T-helper 22 cell (primary cell): Measurements from ENCODE around the gene ARPP21.

Source experiments
- DNase-seq: peaks from one replicate; pipeline ENCODE4 v3.0.0-alpha.2; 2020; ENCODE audit warnings: low read depth

ARPP21 gene

GRCh38 chr3:35641920-35642527 lies 2.7 kb downstream of the ARPP21 start:
- DNase-seq = no peak

DNA sequence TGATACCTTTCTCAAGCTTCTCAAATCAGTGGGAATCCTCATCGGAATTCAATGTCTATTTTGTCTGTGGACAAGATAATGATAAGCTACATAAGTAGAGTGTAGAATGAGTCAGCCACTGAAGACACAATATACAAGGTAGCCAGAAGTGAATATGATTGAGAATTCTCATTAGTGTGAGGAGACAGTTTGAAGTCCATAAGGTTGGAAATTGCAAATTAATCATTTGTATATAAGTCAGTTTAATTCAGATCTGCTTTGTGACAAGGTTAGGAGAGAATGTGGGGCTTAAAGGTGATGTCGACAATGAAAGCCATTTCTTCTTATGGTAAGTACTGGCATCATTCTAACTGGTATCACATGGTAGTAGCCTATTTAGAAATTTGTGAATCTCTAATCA lies 4.2 kb downstream of the ARPP21 start:
- DNase-seq = no peak

- no peak for DNase-seq
Measured at GRCh38 chr3:35644451-35644850, 5.1 kb downstream of the ARPP21 start.

DNA sequence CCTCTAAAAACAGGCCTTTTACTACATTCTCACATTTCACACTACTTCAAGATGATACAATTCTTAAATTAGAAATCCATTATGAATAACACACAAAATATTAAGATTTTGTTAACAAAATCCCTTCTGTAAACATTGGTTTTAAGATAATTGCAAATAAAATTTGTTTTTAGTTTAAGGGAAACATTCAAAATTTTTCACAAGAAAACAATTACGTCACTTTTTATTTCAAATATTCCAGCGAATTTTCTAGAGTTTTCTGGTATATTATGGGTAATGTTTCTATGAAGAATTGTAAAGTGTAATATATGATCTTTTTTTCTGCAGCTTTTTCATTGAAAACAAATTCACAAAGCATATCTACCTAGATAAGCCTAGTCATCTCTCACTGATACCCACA lies 5.9 kb downstream of the ARPP21 start:
- DNase-seq = no peak

DNA sequence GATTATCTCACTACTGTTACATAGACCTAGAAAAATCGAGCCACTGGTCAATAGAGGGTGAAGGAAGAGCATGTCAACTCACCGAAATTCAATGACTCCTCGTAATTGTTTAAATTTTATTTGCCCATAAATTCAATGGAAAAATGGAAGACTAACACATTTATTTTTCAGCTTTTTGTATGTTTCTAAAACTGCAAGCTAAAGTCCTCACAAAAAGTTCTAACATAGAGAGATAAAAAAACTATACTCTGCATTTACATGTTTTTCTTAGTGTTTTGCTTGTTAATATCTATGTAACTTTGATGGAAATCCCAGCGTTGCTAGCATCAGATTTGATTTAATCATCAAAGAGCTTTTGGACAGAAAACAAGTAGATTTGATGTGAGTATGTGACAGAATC lies 6.8 kb downstream of the ARPP21 start:
- DNase-seq = no peak

DNA sequence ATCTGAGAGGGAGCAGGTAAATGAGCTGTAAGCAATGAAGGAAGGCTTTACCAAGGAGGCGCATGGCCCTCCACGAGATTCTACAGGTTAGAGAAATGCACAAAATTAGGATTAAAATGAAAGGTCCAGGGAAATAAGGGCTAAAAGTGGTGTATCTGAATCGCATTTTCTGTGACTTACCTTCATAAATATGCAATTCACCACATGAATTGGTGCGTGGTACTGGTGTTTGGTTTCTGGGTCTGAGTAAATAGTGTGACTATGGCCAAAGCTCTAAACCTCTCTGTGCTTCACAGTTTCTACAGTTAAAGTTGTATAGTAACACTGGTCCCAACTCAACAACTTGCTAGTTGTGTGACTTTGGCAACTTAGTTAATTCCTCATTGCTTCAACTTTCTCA lies 8.1 kb downstream of the ARPP21 start:
- no peak for DNase-seq

- no peak for DNase-seq
Measured at GRCh38 chr3:35648347-35648746, 9.0 kb downstream of the ARPP21 start.

GRCh38 chr3:35649405-35649804 lies 10.1 kb downstream of the ARPP21 start:
- DNase-seq = no peak

DNA sequence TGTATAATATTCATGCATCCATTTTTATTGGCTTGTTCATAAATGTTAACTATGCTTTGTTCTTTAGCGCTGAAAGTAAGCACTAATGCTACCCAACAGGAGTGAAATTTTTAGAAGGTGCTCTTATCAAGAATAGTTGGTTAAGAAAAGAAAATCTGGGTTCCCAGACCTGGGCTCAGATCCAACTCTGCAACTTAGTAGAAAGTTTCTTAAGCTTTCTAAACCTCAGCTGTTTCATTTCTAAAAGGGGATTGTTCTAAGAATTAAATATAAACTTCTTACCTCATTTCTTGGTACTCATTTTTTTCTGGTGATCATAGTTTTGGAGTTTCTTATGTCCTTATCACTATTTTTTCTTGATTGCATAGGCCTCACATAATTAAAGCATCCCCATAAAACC lies 12.1 kb downstream of the ARPP21 start:
- no peak for DNase-seq

DNA sequence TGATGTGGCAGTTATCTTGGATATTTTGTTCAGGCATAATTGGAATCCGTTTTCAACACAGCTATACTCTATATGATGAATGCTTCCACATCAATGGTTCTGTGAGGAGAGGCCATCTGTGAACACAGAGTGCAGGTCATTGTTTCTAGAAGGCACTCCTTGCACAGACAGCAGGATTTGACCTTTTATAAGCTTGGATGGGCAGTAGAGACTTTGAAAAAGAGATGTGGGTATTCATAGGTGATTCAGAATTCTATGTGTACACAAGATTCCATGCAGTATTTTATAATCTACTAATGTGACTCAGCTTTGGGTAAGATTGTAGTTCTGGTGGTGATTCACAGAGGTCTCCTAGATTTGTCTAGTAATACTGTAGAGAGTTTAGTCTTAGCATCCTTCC lies 12.5 kb downstream of the ARPP21 start:
- DNase-seq = no peak

DNA sequence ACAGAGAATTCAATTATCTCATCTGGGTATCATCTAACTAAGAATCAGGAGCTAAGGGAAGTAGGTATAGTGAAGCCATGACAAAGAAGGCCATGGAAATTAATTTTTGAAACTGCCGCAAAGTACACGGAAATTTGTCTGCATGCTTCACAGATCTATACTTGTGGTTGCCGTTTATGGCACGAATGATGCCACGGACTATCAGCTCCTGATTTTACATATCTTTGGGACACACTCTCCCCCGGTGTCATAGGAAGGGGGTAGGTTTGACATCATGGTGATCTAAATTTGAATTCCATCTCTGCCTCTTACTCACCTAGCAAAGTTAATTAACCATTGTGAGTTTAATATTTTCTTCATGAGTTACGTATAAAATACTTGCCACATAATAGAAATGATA lies 14.0 kb downstream of the ARPP21 start:
- DNase-seq = no peak

- DNase-seq = no peak
Measured at GRCh38 chr3:35654476-35654875, 15.2 kb downstream of the ARPP21 start.

DNA sequence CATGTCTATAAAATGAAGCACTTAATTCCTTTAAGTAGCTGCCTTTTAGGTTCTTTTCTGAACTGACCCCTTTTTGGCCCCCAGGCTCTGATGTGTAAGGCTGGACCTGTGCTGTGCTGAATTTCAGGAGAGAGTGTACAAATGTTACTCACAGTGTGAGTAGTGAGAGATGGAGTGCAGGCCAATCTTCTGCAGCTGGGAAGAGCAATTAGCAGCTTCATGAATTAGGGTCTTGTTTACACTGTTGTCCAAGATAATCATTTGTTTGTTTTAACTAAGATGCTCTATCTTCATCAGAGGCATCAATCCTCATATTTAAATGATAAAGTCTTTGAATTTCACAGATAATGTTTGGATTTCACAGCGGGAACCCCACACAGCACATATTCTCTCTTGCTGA lies 19.4 kb downstream of the ARPP21 start:
- DNase-seq = no peak

DNA sequence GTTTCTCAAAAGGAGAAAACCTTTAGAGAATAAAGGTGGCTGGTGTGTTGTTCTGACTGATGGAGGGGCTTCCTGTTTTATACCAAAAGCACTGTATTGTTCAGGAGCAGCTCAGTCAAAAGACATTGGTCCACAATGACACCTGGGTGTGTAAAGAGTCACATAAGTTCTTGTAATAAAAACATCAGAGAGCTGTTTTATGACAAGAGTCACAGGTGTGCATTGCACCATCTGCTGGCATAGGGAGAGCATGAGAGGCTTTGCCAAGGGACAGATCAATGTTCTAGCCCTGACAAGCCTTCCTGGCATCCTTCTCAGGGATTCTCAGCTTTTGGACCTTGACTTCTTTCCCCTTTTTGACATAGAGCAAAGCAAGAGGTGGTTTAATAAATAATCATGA lies 20.4 kb downstream of the ARPP21 start:
- DNase-seq = no peak

GRCh38 chr3:35663471-35663870 lies 24.1 kb downstream of the ARPP21 start:
- no peak for DNase-seq

DNA sequence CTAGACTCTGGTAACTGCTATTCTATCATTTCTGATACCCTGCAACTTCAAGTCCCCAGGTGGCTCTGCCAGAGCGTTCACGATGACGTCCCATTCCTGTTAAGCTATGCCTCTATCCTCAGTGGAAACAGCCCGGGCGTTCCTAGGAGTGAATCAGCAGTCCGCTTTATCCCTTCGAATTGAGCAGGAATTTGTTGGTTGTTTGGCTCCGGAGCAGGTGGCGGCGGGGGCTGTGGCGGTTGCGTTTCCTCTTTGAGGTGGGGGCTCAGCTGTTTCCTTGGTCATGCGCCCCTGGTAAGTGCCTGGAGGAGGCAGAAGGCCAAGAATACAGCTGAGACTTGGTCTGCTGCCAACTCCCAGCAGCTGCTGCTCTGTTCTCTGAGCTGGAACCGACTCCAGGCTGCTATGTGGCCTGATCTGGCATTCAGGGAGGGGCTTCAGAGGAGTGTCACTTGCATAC lies 25.2 kb downstream of the ARPP21 start:
- DNase-seq = no peak

GRCh38 chr3:35665390-35666055 lies 26.2 kb downstream of the ARPP21 start:
- DNase-seq = no peak

DNA sequence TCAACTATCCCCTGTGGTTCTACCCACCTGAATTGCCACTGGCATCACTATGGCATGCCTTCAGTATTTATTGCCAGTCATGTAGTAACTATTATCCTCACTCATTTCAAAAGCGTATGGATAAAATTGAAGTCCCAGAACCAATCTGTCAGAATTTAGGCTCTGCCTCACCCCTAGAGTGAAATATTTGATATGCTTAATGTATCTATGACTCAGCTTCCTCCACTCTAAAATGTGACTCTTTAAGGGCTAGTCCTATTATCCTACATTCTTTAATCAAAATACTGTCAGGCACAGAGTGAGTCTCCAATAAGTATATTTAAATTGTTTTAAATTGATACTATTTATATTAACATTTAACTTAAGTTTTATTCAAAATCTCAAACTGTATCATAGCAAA lies 27.6 kb downstream of the ARPP21 start:
- DNase-seq = no peak

DNA sequence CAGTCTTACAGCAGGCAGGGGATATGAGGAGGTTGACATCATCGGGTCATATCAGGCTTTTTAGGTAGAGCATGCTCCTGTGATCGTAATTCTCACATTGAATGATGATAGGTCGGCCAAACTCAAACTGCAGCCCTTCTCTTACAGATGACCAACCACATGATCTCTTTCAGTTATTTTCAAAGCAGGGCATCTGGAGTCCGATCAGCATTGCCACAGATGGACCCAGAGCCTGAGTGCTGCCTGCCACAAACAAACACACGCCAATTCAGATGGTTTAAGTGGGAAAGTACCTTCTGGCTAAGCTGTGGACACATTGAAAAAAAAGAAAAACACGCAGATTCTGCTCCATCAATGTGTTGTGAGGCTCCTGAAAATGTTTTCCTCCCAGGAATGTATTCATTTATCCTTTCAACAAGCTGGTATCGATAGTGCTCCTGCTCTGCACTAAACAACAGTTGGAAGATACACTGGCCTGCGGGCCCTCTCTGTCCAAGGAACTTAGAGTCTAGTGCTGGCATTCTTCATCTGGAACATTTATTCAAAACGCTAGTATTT lies 31.2 kb downstream of the ARPP21 start:
- no peak for DNase-seq

DNA sequence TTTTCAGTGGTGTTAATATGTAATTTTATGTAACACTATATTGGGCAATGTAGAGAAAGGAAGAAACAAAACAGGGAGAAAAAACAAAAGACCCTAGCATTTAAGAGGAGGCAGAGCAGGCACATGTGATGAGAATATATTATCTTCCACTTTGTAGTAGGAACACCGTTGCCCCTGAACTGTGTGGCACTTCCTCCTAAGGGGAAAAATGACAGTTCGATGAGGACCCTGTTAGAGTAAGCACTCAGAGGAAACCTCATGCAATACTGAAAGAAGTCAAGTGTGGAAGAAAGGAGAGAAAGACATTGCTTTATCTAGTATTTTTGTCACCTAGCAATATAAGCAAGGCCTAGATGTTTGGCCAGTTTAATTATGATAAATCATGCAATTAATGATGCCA lies 32.2 kb downstream of the ARPP21 start:
- DNase-seq = no peak

DNA sequence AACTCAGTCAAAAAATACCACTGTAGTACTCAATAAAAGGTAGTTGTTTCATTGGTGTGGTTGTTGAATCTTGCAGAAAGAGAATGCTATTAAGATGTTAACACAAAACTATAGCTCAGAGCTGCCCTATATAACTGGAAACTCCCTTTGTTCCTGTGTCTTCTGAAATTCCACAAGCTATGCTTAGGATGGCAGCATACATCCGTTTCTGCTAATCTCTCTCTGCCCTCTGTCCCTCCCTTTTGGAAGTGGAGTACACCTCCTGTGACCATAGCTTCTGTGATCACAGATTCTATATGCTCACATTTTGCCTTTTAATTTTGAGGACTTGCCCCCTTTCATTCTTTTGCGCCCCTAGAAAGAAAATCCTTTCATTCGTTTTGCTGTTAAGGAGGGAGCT lies 33.7 kb downstream of the ARPP21 start:
- no peak for DNase-seq

GRCh38 chr3:35674451-35675109 lies 35.3 kb downstream of the ARPP21 start:
- no peak for DNase-seq

GRCh38 chr3:35675206-35675605 lies 35.9 kb downstream of the ARPP21 start:
- DNase-seq = no peak
